Posterior vena cava (tissue), 2 donors: ENCODE data around the gene DPP6. TPM values are rescaled to one million over a fixed set of nuclear protein-coding genes. Genes with fewer than 3 reads are reported as not detected.

ENCODE experiments used
- DNase-seq: peaks from one replicate; pipeline ENCODE4 v3.0.0-alpha.2; 2020; ENCODE audit warnings: low spot score
- intact Hi-C, 2 donors: fragments of 100-400 bp; cut with DNase I; formaldehyde crosslinking; loops; one replicate each; pipeline versions ENCODE4 v1.14.1 to v1.14.2; 2022 to 2023
- total RNA-seq, 2 donors: library from RNA; stranded (reverse); fragmentation: NEBNext Ultra II Directional; extraction: Animal tissue kit (Norgen Biotek cat#: 25700); gene quantifications; one replicate each; pipeline ENCODE4 v1.2.1, GENCODE V29; 2021
- donor health status: DM: yes; HTN: yes; CAD: no.
- donor health status: DM: yes; HTN: yes; CAD: no.

DPP6 gene
- total RNA-seq, 2 donors from 2014 or later = 0.10 to 1.2 TPM

GRCh38 chr7:154564676-154565075, 512.5 kb downstream of the DPP6 start:
- intact Hi-C loops = no loop called here
- DNase-seq = no peak

GRCh38 chr7:154566877-154567276, 514.7 kb downstream of the DPP6 start:
- no peak for DNase-seq
- intact Hi-C loops = no loop called here

- no peak for DNase-seq
- intact Hi-C loops = no loop called here
Observed at GRCh38 chr7:154568346-154568745, 516.1 kb downstream of the DPP6 start.

- intact Hi-C loops = no loop called here
- DNase-seq = no peak
Observed at GRCh38 chr7:154569916-154570315, 517.7 kb downstream of the DPP6 start.

GRCh38 chr7:154571772-154572171, 519.6 kb downstream of the DPP6 start:
- intact Hi-C loops = no loop called here

GRCh38 chr7:154574235-154574634, 522.0 kb downstream of the DPP6 start:
- intact Hi-C loops = no loop called here
- no peak for DNase-seq

More at GRCh38 chr7:154571772-154572171, 519.6 kb downstream of the DPP6 start:
- no peak for DNase-seq

GRCh38 chr7:154575497-154575896, 523.3 kb downstream of the DPP6 start:
- intact Hi-C loops = no loop called here
- DNase-seq = no peak

- DNase-seq = no peak
- intact Hi-C loops = no loop called here
Observed at GRCh38 chr7:154576604-154577003, 524.4 kb downstream of the DPP6 start.

GRCh38 chr7:154577141-154577873, 525.1 kb downstream of the DPP6 start:
- DNase-seq = no peak
- intact Hi-C loops = no loop called here

- intact Hi-C loops = no loop called here
- no peak for DNase-seq
Observed at GRCh38 chr7:154578336-154578735, 526.1 kb downstream of the DPP6 start.

- no peak for DNase-seq
- intact Hi-C loops = no loop called here
Observed at GRCh38 chr7:154579711-154580110, 527.5 kb downstream of the DPP6 start.

GRCh38 chr7:154581251-154581890, 529.2 kb downstream of the DPP6 start:
- intact Hi-C loops = no loop called here
- no peak for DNase-seq

- DNase-seq = no peak
- intact Hi-C loops = no loop called here
Observed at GRCh38 chr7:154583454-154583853, 531.3 kb downstream of the DPP6 start.

GRCh38 chr7:154584352-154585252, 532.4 kb downstream of the DPP6 start:
- no peak for DNase-seq
- intact Hi-C loops = no loop called here

GRCh38 chr7:154587792-154588191, 535.6 kb downstream of the DPP6 start:
- intact Hi-C loops = no loop called here
- DNase-seq = no peak

- intact Hi-C loops = no loop called here
- no peak for DNase-seq
Observed at GRCh38 chr7:154591544-154591943, 539.3 kb downstream of the DPP6 start.

GRCh38 chr7:154592388-154592787, 540.2 kb downstream of the DPP6 start:
- intact Hi-C loops = no loop called here
- DNase-seq = no peak

- DNase-seq = no peak
- intact Hi-C loops = no loop called here
Observed at GRCh38 chr7:154598396-154598795, 546.2 kb downstream of the DPP6 start.

- intact Hi-C loops = no loop called here
- DNase-seq = no peak
Observed at GRCh38 chr7:154598864-154599263, 546.7 kb downstream of the DPP6 start.

- no peak for DNase-seq
- intact Hi-C loops = no loop called here
Observed at GRCh38 chr7:154610903-154611302, 558.7 kb downstream of the DPP6 start.
